ENCODE results near the gene CBR4.
"Not testable (repeated sequence)": the region's sequence is repeated elsewhere in the genome, so short reads cannot be mapped to it uniquely, and the experiment has no call there.

Gene CBR4

DNA sequence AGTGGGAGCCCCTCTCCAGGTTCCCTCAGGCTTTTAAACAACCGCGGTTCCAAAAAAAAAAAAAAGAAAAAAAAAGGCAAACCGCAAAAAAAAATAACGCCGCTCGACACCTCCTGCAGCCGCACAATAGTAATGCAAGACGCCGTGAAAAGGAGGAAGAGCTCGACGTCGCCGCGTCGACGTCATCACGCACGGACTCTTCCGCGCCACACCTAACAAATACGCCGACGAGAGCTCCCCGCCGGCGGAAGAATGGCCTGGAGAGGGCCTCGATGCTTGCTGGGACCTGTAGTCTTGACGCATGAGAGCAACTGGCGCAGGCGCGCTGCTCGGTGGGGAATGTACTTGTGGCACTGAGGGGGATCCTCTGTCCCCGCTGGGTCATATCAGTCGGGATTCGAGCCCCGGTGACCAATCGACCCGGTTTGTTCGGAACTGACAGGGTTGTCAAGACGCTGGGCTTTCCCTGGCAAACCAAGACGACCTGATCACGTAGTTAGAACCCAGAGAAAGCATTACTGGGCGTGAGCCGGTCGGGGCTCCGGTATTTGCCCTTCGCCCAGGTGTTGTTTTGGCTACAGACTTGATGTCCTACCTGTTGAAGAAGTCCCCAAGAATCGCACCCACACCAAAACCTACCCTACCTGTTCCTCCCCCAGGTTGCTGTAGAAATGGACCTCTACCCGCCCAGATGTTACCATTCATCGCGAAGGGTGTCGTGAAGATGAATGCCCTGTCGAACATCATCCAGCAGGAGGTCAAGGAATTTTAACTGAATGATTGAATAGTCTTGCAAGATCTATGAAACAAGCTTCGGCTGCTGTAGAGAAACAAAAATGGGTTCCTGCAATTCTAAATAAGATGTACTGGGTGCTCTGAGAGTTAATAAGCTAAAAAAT, at the start of gene CBR4:
TSS of gene CBR4 (minus strand) at position 131 of the 899 bp plus-strand sequence. CDS start 166 bp downstream, outside the sequence.
- DNase-seq = peak; percentile 68 to 99 (median 96)

DNA sequence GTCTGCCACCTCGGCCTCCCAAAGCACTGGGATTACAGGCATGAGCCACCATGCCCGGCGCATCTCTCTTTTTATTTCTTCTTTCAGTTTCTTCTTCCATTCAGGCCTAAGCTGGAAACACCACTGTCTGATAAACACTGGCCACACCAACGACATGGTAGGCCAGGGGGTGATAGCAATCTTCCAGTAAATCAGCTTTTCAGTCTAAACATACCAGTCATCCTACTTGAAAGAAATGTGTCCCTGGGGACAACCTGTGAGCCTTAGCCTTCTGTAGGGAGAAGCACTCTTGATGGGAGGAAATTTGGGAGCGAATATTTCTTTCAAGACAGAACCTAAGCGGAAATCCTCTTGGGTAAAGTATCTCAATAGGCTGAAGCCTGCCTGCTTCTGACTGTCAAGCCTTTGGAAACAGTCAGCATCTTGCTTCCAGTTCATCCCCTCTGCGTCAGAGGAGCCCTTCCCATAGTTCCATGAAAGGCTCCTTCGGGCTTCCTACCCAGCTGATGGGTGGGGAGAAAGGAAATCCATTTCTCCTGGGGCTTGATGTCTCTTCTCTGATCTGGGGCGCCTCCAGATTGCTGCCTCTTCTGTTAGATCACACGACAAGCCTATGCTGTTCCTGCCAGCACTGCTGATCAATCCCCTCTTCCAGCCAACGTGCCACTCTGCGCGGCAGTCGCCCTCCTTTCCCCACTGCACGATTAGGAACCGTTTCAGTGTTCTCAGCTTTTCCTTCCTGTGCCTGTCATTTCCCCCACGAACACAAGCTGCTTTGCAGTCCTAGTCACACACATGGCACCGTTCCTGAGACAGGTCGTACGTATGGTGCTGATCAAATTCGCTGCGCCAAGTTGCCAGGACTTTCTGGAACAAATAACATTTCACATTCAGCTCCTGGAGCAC, 49.5 kb upstream of the CBR4 start:
- peak in 1 of 51 donors; percentile 50 for DNase-seq

DNA sequence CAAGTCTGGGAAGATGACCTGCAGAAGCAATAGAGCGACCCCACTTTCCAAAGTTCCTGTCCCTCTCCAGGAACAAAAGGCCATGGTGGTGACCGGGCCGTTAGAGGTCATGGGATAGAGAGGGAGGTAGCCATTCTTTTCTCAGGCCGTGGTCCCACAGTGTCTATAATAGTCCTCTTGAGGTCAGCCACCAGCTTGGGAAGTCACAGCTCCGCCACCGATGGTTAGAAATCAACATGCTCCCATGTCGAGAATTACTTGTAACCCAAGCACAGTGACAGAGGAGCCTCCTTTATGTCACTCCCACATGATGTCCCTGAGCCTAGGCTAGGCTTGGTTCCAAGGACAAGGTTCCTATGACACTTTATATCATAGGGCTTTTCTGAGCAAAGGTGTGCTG, 48.3 kb upstream of the CBR4 start:
- DNase-seq = no peak

DNA sequence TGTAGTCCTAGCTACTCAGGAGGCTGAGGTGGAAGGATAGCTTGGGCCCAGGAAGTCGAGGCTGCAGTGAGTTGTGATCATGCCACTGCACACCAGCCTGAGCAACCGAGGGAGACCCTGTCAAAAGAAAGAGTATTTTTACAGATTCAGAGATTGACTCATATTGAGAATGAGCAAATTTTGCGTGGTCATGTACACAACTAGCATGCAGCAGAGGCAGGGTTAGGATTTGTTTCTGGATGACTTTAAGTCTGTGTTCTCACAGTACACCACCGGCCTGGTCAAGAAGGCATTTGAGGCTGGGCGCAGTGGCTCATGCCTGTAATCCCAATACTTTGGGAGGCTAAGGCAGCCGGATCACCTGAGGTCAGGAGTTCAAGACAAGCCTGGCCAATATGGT, 44.8 kb upstream of the CBR4 start:
- DNase-seq = no peak

DNA sequence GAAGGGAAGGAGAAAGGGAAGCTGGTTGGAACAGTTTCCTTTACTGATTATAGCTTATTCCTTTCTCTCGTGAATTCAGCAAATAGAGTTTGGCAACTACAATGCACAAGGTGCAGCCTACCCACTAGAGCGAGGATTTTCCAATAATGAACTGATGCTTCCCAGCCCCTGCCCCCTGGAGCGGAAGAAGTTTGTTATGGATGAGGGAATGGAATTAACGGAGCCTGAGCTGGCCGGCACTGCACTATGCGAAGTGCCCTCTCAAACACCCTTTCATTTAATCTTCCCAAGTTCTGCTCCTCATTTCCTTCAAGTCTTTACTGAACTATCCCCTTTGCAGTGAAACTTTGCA, 42.5 kb upstream of the CBR4 start:
- DNase-seq = no peak

DNA sequence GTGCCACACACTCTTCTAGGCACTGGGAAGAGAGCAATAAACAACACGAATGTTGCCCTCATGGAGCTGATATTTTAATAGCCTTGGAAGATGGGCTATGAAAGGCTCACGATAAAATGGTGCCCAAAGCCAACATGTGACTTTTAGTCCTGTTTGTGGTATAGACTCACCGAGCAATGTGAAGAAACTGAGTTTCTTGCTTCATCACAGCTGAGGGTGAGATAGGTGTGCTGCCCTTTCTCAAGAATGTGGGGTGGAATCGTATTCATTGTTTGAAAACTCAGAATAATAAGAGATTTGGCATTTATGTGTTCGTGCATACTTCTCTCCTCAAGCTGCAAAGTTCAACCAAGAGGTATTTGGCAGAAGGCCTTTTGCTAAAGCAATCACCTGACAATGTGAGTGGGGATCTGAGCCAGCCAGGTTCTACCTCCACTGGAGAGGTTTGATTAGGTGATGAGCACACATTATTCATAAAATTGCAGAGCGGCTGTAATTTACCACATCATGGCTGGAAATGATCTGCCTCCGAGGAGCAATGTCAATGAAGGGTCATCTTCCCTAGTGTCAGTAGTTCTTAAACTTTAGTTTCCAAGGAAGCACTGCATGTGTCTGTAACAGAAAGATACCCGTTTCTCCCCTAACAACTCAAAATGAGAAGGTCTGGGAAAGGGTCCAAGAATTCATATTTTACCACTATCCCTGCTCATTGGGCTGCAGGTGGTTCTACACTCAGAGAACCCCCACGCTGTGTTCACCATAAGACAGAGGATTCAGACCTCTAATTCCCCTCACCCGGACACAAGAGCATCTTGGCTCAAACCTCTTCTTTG, 41.9 kb upstream of the CBR4 start:
- no peak for DNase-seq

DNA sequence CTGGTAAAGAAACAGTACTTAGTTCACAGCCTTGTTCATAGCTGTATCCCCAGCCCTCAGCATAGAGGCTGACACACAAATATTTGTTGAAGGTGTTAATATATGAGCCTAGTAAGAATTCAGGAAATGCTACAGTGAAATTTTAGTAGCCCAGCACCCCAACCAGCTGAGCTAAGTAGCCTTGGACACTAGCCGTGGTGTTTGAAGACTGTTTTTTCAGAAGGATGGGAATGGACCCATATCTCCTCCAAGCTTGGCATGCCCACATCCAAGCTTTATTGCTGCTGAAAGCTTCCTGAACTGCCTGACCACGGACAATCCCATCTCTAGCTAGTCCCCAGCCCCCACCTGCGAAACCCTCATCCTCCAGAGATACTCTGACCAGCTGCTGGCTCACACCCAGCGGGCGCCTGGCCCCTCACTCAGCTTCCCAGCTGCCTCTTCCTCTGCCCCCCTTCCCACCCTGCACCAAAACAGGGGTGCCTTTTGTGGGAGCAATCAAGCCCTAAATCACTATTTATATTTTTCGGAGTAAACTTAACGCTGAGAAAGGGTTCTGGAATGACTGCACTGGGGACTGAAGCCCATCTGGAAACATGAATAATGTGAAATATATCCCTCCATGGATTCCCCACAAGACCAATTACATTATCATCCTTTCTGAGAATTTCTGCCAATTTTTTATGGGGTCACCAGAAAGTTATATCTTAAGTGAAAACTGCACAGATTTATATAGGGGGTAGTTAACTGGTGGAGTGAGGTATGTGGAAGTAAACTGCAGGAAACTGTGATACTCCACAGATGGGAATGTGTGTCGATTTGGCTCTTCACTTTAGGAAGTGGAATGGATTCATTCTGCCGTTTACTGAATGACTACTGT, 41.1 kb upstream of the CBR4 start:
- no peak for DNase-seq

DNA sequence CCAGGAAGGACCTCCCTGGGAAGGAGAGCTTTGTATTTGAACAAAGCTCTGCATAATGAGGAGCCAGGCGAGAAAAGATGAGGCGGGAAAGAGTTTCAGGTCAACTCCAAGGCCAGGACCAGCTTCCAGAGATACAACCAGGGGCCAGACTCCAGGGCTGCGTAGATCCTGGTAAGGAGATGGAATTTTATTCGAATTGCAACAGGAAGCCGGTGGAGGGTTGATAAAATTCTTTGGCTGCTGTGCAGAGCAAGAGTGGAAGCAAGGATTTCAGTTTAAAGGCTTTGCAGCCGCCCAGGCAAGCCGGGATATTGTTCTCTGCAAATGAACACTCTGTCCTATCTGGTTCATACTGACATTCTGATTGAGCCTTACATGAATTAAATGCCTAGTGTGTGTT, 40.2 kb upstream of the CBR4 start:
- peak in 1 of 51 donors; percentile 4 for DNase-seq

DNA sequence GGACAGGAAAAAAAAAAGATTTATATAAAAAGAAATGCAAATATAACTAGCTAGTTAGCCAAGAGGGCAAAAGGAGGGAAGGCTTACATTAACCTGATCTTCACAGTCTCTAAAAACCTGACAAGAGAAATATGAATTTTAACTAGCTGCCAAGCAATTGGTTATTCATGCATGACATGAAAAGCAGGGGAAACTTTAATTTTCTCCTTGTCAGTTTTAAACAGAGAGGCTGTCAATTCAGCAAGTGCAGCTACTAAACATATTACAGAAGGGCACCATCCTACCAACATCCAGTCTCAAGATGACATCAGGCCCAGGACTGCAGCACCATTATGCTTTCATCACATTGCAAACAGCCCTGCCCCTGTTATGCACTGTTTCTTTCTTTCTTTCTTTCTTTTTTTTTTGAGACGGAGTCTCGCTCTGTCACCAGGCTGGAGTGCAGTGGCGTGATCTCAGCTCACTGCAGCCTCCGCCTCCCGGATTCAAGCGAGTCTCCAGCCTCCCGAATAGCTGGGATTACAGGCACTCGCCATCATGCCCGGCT, 38.9 kb upstream of the CBR4 start:
- DNase-seq = no peak

DNA sequence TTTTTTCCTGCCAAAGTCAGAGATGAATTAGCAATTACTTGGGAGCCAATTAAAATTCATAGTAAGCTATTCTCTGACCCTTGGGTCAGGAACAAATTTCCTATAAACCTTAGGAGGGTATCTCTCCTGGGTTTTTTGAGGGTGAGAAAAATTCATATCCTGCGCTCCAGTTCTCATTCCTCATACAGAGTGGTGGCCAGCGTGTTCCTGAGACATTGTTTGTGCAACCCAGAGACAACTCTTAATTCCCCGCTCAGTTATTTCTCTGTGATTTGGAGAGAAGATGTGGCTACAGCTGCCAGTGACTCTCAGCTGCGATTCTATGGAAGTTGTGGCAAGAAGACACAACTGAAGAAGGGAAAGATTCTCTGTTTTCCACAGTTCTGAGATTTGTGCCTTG, 37.9 kb upstream of the CBR4 start:
- DNase-seq = no peak

DNA sequence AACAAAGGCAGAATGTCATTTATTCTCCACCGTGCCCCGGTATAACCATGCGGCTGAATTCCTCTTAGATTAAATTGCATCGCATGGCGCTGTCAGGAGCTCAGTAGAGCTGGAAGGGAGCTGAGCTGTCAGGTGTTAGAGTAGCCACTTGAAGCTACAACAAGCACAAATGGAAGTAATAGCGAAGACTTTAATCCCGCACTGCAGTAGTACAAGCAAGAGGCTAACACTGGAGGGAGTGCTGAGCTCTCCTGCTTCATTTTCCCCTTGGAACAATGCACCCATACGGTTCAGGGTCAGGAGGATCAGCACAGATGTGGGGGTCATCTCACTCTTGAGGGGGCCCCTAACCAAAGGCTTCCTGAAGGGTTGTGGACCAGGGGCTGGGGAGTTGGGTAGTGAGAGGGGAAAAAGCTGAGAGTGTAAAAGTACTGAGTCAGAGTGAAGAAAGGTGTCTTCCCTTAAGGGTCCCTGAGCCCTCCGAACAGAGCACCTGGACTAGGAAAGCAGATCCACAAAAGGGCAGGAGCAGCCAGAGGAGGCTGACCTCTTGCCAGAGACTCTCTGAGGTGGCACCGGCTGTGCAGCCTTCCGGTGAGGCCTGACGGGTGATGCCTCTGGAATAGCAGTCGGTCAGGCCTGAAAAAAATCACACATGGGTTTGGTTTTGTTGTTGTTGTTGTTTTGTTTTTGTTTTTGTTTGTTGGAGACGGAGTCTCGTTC, 36.0 kb upstream of the CBR4 start:
- no peak for DNase-seq

DNA sequence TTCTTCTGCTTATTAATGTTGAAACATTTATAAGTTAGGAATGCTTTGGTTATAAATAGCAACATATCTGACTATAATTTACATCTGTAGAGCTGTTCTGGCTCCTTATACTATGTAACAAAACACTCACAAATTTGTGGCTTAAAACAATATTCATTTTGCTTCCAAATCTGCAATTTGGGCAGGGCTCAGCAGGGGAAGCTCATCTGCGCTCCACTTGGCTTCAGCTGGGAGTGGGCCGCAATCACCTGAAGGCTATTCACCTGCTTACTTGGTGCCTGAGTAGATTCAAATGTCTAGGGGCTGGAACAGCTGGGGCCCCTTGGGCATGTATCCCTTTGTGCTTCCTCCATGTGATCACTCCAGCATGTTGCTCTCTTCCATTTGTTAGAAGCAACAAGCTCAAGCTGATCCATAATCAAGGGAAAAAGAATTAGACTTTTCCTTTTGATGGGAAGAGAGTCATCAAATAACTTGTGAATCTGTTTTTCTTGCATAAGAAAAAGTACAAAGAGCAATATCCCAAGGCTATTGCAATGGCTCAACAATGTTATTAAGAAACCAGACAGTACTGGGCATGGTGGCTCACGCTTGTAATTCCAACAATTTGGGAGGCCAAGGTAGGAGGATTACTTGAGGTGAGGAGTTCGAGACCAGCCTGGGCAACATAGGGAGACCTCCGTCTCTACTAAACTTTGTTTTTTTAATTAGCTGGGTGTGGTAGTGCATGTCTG, 34.8 kb upstream of the CBR4 start:
- DNase-seq = no peak

DNA sequence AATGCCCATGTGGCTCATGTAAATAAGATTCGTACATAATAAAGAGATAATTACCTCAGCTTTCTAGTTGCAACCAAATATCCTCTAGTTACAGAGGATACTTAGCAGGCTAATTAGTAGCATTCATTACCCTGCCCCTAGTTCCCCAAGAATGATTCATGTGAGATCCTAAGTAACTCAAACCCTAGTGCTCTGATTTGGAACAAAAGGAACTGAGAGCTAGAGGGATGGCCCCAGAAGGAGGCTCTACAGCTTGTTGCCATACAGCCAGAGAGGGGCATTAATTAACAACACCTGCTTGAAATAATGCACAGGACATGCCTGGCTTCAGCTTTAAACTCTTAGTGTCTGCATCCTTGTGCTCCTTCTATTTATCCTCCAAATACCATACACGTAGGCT, 32.6 kb upstream of the CBR4 start:
- DNase-seq = no peak

DNA sequence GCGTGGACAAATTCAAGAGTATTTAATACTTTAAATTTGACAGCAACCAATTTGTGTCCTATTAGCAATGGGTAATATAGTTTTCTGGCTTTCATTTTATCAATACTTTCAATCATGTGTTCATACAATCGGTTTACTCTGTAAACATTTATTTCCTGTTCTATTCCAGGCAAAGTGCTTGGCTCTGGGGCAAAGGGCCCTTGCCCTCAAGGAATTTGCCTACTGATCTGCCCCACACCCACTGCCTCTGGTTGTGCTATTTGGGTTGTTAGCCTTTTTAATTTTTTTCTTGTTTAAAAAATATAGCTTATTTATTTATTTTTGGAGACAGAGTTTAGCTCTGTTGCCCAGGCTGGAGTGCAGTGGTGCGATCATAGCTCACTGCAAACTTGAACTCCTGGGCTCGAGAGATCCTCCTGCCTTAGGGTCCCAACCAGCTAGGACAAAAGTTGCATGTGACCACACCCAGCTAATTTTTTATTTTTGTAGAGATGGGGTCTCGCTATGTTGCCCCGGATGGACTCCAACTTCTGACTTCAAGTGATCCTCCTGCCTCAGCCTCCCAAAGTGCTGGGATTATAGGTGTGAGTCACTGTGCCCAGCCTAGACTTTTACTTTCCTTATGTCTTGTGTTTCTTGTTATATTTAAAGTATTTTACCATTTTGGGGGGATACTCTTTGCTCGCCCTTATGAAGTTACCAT, 30.7 kb upstream of the CBR4 start:
- no peak for DNase-seq

DNA sequence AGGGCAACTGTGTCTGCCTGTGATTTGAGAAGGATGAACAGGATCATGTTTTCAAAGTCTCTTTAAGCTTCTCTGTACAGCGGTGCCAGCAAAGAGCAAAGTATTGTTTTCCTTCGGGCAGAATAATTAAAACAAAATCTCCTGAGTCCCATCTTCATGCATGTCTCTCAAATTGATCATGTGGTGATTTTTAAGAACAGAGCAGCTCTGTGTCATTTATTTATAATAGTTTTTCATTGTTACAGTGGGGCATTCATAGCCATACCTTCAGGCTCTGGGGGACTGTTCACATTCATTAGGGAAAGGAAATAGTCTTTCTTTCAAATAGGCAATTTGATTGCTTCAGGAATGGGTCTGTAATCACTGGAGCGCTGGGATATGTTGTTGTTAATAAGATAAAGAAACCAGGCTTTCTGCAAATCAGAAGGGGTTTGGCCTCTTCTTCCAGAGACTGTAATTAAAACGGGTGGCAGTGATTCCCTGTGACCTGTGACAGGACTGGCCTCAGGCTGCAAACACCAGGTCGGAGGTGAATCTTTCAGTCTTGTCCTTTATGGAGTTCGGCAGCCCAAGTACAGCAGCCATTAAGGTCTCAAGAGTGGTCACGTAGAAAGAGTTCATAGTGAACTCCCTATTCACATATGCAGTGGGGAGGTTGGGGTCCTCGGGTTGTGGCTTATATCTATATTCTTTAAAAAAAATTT, 29.3 kb upstream of the CBR4 start:
- no peak for DNase-seq

DNA sequence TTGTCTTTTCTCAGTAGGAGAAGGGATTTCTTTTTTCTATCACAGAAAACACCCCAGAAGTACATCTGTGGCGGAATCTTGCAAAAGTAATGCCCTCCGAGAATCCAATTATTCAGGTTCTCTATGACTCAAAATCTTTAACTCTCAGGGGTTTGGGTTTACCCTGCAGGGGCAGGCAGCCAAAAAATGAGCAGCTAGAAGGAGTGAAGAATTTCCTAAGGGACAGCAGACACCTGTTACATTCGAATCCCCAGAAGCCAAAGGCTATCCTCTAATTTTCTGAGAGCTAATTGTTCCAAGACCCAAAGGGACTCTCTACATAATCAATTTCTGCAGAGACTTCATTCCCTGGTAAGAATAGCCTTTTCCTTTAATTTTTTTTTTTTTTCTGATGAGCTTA, 27.5 kb upstream of the CBR4 start:
- no peak for DNase-seq

DNA sequence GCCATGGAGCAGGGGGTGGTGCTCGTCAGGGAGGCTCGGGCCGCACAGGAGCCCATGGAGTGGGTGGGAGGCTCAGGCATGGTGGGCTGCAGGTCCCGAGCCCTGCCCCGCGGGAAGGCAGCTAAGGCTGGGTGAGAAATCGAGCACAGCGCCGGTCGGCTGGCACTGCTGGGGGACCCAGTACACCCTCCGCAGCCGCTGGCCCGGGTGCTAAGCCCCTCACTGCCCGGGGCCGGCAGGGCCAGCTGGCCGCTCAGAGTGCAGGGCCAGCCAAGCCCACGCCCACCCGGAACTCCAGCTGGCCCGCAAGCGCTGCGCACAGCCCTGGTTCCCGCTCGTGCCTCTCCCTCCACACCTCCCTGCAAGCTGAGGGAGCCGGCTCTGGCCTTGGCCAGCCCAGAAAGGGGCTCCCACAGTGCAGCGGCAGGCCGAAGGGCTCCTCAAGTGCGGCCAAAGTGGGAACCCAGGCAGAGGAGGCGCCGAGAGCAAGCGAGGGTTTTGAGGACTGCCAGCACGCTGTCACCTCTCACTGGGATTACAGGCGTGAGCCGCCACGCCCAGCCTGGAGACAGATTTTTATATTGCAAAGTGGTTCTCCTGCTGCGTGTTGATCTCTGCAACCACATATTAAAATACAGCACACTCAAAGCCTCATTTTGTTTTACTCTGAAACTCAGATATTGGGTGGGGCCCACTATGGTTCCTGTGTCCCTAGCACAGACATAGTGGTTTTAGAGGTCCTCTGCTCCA, 26.0 kb upstream of the CBR4 start:
- not testable (repeated sequence) for DNase-seq

Measured in hypothalamus (tissue), 51 donors.